HG03439 (cell line): ENCODE data around the gene OGDH.

Source experiments
- ATAC-seq: cut with Tn5 transposase; IDR thresholded peaks from one replicate; pipeline ENCODE4 v1.9.1; 2021; ENCODE audit warnings: mild to moderate bottlenecking, moderate library complexity; ENCODE audit not compliant: unreplicated experiment

The OGDH gene

DNA sequence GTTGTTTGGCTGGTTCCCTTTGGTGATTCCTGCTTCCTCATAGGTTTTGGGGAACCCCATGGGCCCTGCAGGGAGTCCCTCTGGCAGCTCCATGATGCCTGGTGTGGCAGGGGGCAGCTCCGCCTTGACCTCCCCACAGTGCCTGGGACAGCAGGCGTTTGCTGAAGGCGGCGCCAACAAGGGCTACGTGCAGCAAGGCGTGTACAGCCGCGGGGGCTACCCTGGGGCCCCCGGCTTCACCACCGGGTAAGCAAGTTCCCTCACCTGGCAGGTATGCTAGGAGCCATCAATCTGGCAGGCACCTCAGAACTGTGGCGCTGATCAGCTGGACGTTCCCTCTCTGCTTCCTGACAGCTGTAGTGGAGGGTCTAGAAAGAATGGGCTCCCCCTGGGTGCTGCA, 150.5 kb downstream of the OGDH start:
- ATAC-seq = no peak

GRCh38 chr7:44757311-44757710, 150.9 kb downstream of the OGDH start:
- no peak for ATAC-seq

GRCh38 chr7:44757739-44758138, 151.3 kb downstream of the OGDH start:
- ATAC-seq = no peak
